ENCODE results near the gene THEMIS2.
"Not testable (repeated sequence)": the region's sequence is repeated elsewhere in the genome, so short reads cannot be mapped to it uniquely, and the experiment has no call there.

Gene THEMIS2

GRCh38 chr1:27849951-27850350, 22.4 kb upstream of the THEMIS2 start:
- H3K9me3 ChIP-seq (ENCODE audit: control insufficient read depth in 1 of 2, low read length in 2 of 2): no peaks in the 10 kb centered on the region
- no peak overlapping the region for H3K4me3 ChIP-seq (ENCODE audit: low read depth in 1 of 2, low read length in 2 of 2)
- H3K4me1 ChIP-seq (ENCODE audit: control insufficient read depth in 1 of 2, insufficient read depth in 2 of 2, low read length in 2 of 2): no peaks in the 10 kb centered on the region
- H3K27ac ChIP-seq (ENCODE audit: low read length): no peak overlapping the region
- H3K27me3 ChIP-seq (ENCODE audit: low read depth, low read length): no peaks in the 10 kb centered on the region
- H3K36me3 ChIP-seq (ENCODE audit: control insufficient read depth in 1 of 2, insufficient read depth in 2 of 2, low read length in 2 of 2): peaks cover 37 to 57% of the 10 kb centered on the region in 2 donors

GRCh38 chr1:27855085-27855484, 17.3 kb upstream of the THEMIS2 start:
- Histone ChIP-seq H3K4me3 (ENCODE audit: low read depth in 1 of 2, low read length in 2 of 2) (no peak overlapping the region), H3K9me3 (ENCODE audit: control insufficient read depth in 1 of 2, low read length in 2 of 2) (no peaks in the 10 kb centered on the region), H3K4me1 (ENCODE audit: control insufficient read depth in 1 of 2, insufficient read depth in 2 of 2, low read length in 2 of 2) (peaks cover 5 to 6% of the 10 kb centered on the region in 2 donors), H3K27me3 (ENCODE audit: low read depth, low read length) (no peaks in the 10 kb centered on the region), H3K27ac (ENCODE audit: low read length) (no peak overlapping the region), H3K36me3 (ENCODE audit: control insufficient read depth in 1 of 2, insufficient read depth in 2 of 2, low read length in 2 of 2) (peaks cover 11 to 17% of the 10 kb centered on the region in 2 donors)

GRCh38 chr1:27856561-27857343, 15.6 kb upstream of the THEMIS2 start:
- Histone ChIP-seq H3K36me3 (ENCODE audit: control insufficient read depth in 1 of 2, insufficient read depth in 2 of 2, low read length in 2 of 2) (peaks cover 0 to 2% of the 10 kb centered on the region in 2 donors), H3K4me3 (ENCODE audit: low read depth in 1 of 2, low read length in 2 of 2) (no peak overlapping the region), H3K9me3 (ENCODE audit: control insufficient read depth in 1 of 2, low read length in 2 of 2) (no peaks in the 10 kb centered on the region), H3K27me3 (ENCODE audit: low read depth, low read length) (no peaks in the 10 kb centered on the region), H3K4me1 (ENCODE audit: control insufficient read depth in 1 of 2, insufficient read depth in 2 of 2, low read length in 2 of 2) (peaks cover 5 to 6% of the 10 kb centered on the region in 2 donors), H3K27ac (ENCODE audit: low read length) (no peak overlapping the region)

- not testable (repeated sequence) for H3K4me3 ChIP-seq (ENCODE audit: low read depth in 1 of 2, low read length in 2 of 2)
Measured at GRCh38 chr1:27857552-27857951, 14.8 kb upstream of the THEMIS2 start.

GRCh38 chr1:27858072-27858948, 14.0 kb upstream of the THEMIS2 start:
- no peaks in the 10 kb centered on the region for H3K27me3 ChIP-seq (ENCODE audit: low read depth, low read length)
- H3K4me3 ChIP-seq (ENCODE audit: low read depth in 1 of 2, low read length in 2 of 2): peak overlapping the region in 1 of 2 donors; percentile 26
- H3K36me3 ChIP-seq (ENCODE audit: control insufficient read depth in 1 of 2, insufficient read depth in 2 of 2, low read length in 2 of 2): no peaks in the 10 kb centered on the region
- H3K9me3 ChIP-seq (ENCODE audit: control insufficient read depth in 1 of 2, low read length in 2 of 2): no peaks in the 10 kb centered on the region
- peaks cover 5 to 8% of the 10 kb centered on the region in 2 donors for H3K4me1 ChIP-seq (ENCODE audit: control insufficient read depth in 1 of 2, insufficient read depth in 2 of 2, low read length in 2 of 2)
- no peak overlapping the region for H3K27ac ChIP-seq (ENCODE audit: low read length)

More at GRCh38 chr1:27857552-27857951, 14.8 kb upstream of the THEMIS2 start:
- H3K9me3 ChIP-seq (ENCODE audit: control insufficient read depth in 1 of 2, low read length in 2 of 2); H3K27me3 ChIP-seq (ENCODE audit: low read depth, low read length); H3K4me1 ChIP-seq (ENCODE audit: control insufficient read depth in 1 of 2, insufficient read depth in 2 of 2, low read length in 2 of 2); H3K36me3 ChIP-seq (ENCODE audit: control insufficient read depth in 1 of 2, insufficient read depth in 2 of 2, low read length in 2 of 2); H3K27ac ChIP-seq (ENCODE audit: low read length): not testable (repeated sequence)

GRCh38 chr1:27858949-27859576, 13.3 kb upstream of the THEMIS2 start:
- Histone ChIP-seq H3K36me3 (ENCODE audit: control insufficient read depth in 1 of 2, insufficient read depth in 2 of 2, low read length in 2 of 2) (no peaks in the 10 kb centered on the region), H3K27me3 (ENCODE audit: low read depth, low read length) (no peaks in the 10 kb centered on the region), H3K27ac (ENCODE audit: low read length) (no peak overlapping the region), H3K9me3 (ENCODE audit: control insufficient read depth in 1 of 2, low read length in 2 of 2) (no peaks in the 10 kb centered on the region), H3K4me3 (ENCODE audit: low read depth in 1 of 2, low read length in 2 of 2) (no peak overlapping the region), H3K4me1 (ENCODE audit: control insufficient read depth in 1 of 2, insufficient read depth in 2 of 2, low read length in 2 of 2) (peaks cover 5 to 10% of the 10 kb centered on the region in 2 donors)

- H3K27me3 ChIP-seq (ENCODE audit: low read depth, low read length): no peaks in the 10 kb centered on the region
- no peak overlapping the region for H3K4me3 ChIP-seq (ENCODE audit: low read depth in 1 of 2, low read length in 2 of 2)
- no peak overlapping the region for H3K27ac ChIP-seq (ENCODE audit: low read length)
- no peaks in the 10 kb centered on the region for H3K36me3 ChIP-seq (ENCODE audit: control insufficient read depth in 1 of 2, insufficient read depth in 2 of 2, low read length in 2 of 2)
- peaks cover 5 to 10% of the 10 kb centered on the region in 2 donors for H3K4me1 ChIP-seq (ENCODE audit: control insufficient read depth in 1 of 2, insufficient read depth in 2 of 2, low read length in 2 of 2)
- H3K9me3 ChIP-seq (ENCODE audit: control insufficient read depth in 1 of 2, low read length in 2 of 2): no peaks in the 10 kb centered on the region
Measured at GRCh38 chr1:27861436-27861835, 10.9 kb upstream of the THEMIS2 start.

GRCh38 chr1:27862004-27862403, 10.3 kb upstream of the THEMIS2 start:
- H3K4me3 ChIP-seq (ENCODE audit: low read depth in 1 of 2, low read length in 2 of 2): no peak overlapping the region
- peaks cover 5 to 10% of the 10 kb centered on the region in 2 donors for H3K4me1 ChIP-seq (ENCODE audit: control insufficient read depth in 1 of 2, insufficient read depth in 2 of 2, low read length in 2 of 2)
- H3K36me3 ChIP-seq (ENCODE audit: control insufficient read depth in 1 of 2, insufficient read depth in 2 of 2, low read length in 2 of 2): no peaks in the 10 kb centered on the region
- H3K27ac ChIP-seq (ENCODE audit: low read length): peak overlapping the region; percentile 47
- H3K9me3 ChIP-seq (ENCODE audit: control insufficient read depth in 1 of 2, low read length in 2 of 2): no peaks in the 10 kb centered on the region
- H3K27me3 ChIP-seq (ENCODE audit: low read depth, low read length): no peaks in the 10 kb centered on the region

- Histone ChIP-seq H3K4me1 (ENCODE audit: control insufficient read depth in 1 of 2, insufficient read depth in 2 of 2, low read length in 2 of 2) (peaks cover 5 to 10% of the 10 kb centered on the region in 2 donors), H3K27me3 (ENCODE audit: low read depth, low read length) (no peaks in the 10 kb centered on the region), H3K4me3 (ENCODE audit: low read depth in 1 of 2, low read length in 2 of 2) (no peak overlapping the region), H3K9me3 (ENCODE audit: control insufficient read depth in 1 of 2, low read length in 2 of 2) (no peaks in the 10 kb centered on the region), H3K27ac (ENCODE audit: low read length) (peak overlapping the region; percentile 47), H3K36me3 (ENCODE audit: control insufficient read depth in 1 of 2, insufficient read depth in 2 of 2, low read length in 2 of 2) (no peaks in the 10 kb centered on the region)
Measured at GRCh38 chr1:27862671-27863537, 9.4 kb upstream of the THEMIS2 start.

- peak overlapping the region; percentile 47 for H3K27ac ChIP-seq (ENCODE audit: low read length)
- peaks cover 0 to 5% of the 10 kb centered on the region in 2 donors for H3K4me1 ChIP-seq (ENCODE audit: control insufficient read depth in 1 of 2, insufficient read depth in 2 of 2, low read length in 2 of 2)
- no peaks in the 10 kb centered on the region for H3K36me3 ChIP-seq (ENCODE audit: control insufficient read depth in 1 of 2, insufficient read depth in 2 of 2, low read length in 2 of 2)
- no peaks in the 10 kb centered on the region for H3K27me3 ChIP-seq (ENCODE audit: low read depth, low read length)
- H3K9me3 ChIP-seq (ENCODE audit: control insufficient read depth in 1 of 2, low read length in 2 of 2): no peaks in the 10 kb centered on the region
- no peak overlapping the region for H3K4me3 ChIP-seq (ENCODE audit: low read depth in 1 of 2, low read length in 2 of 2)
Measured at GRCh38 chr1:27863538-27863915, 8.8 kb upstream of the THEMIS2 start.
